Coronary artery (tissue), 2 donors: ENCODE results near the gene ANP32E.
"Not testable (repeated sequence)": the region's sequence is repeated elsewhere in the genome, so short reads cannot be mapped to it uniquely, and the experiment has no call there.

Experiments used
- DNase-seq: peaks from one replicate; pipeline ENCODE4 v3.0.0-alpha.2; 2017; ENCODE audit warnings: low spot score
- H3K27ac ChIP-seq, 2 donors: fragments of 200-600 bp; sonication (generic); one replicate each; pipeline ENCODE4 v1.5.1; 2016 to 2019
- H3K4me3 ChIP-seq: fragments of 200-600 bp; sonication (generic); 2 replicates; pipeline ENCODE4 v1.5.1; 2016; ENCODE audit warnings: mild to moderate bottlenecking, moderate library complexity
- CTCF ChIP-seq: fragments of 200-600 bp; sonication (generic); IDR thresholded peaks from one replicate; pipeline ENCODE4 v1.5.1; 2019; ENCODE audit warnings: antibody characterized with exemption

ANP32E gene

GRCh38 chr1:150207281-150207971, 28.5 kb downstream of the ANP32E start:
- Histone ChIP-seq H3K4me3 (no peak overlapping the region), H3K27ac (no peak overlapping the region)
- DNase-seq: no peak
- TF ChIP-seq CTCF: no peak

GRCh38 chr1:150196417-150196816, 39.5 kb downstream of the ANP32E start:
- no peak for DNase-seq
- H3K4me3 ChIP-seq: no peak overlapping the region

GRCh38 chr1:150194381-150195031, 41.4 kb downstream of the ANP32E start:
- Histone ChIP-seq H3K27ac (peak overlapping the region in 1 of 2 donors; percentile 27), H3K4me3 (no peak overlapping the region)
- no peak for TF ChIP-seq CTCF
- no peak for DNase-seq

More at GRCh38 chr1:150196417-150196816, 39.5 kb downstream of the ANP32E start:
- H3K27ac ChIP-seq: no peak overlapping the region
- TF ChIP-seq CTCF: no peak

- no peak for TF ChIP-seq CTCF
- no peak for DNase-seq
- Histone ChIP-seq H3K4me3 (no peak overlapping the region), H3K27ac (peak overlapping the region in 1 of 2 donors; percentile 77)
Measured at GRCh38 chr1:150192012-150192411, 43.9 kb downstream of the ANP32E start.

- no peak for DNase-seq
- TF ChIP-seq CTCF: no peak
- Histone ChIP-seq H3K4me3 (no peak overlapping the region), H3K27ac (peak overlapping the region in 1 of 2 donors; percentile 55)
Measured at GRCh38 chr1:150187560-150187931, 48.4 kb downstream of the ANP32E start.

GRCh38 chr1:150186789-150187559, 48.9 kb downstream of the ANP32E start:
- H3K4me3 ChIP-seq: peak overlapping the region; percentile 43
- H3K27ac ChIP-seq: peak overlapping the region; percentile 50 to 77
- no peak for DNase-seq
- peak; percentile 55 for TF ChIP-seq CTCF

GRCh38 chr1:150186438-150186788, 49.5 kb downstream of the ANP32E start:
- not testable (repeated sequence) for DNase-seq, H3K4me3 ChIP-seq
- H3K27ac ChIP-seq: peak overlapping the region; percentile 50 to 77
